Sciatic nerve (tissue), 2 donors: ENCODE measurements around the gene LLGL2. TPM values are rescaled to one million over a fixed set of nuclear protein-coding genes. Genes with fewer than 3 reads are reported as not detected.

Experiments used
- ATAC-seq: fragments of 200-7000 bp; cut with Tn5 transposase; one replicate; pipeline ENCODE4 v1.9.1; 2020; ENCODE audit warnings: mild to moderate bottlenecking, moderate library complexity
- DNase-seq: peaks from one replicate; pipeline ENCODE4 v3.0.0-alpha.2; 2020; ENCODE audit warnings: low spot score
- intact Hi-C: fragments of 100-400 bp; cut with DNase I; formaldehyde crosslinking; loops from one replicate; pipeline ENCODE4 v1.14.2; 2022
- total RNA-seq: library from RNA; stranded (reverse); fragmentation: NEBNext Ultra II Directional; extraction: Animal tissue kit (Norgen Biotek cat#: 25700); gene quantifications from one replicate; pipeline ENCODE4 v1.2.1, GENCODE V29; 2021
- donor health status: DM: no; HTN: no; CAD: no.
- donor health status: DM: no; HTN: no; CAD: no.

Gene LLGL2
- total RNA-seq, 1 donor from 2014 or later, result 11.0 TPM

GRCh38 chr17:75594499-75595283 is 69.2 kb downstream of the LLGL2 start:
- intact Hi-C loops, result no loop called here
- ATAC-seq, result no peak
- DNase-seq, result peak; percentile 57

DNA sequence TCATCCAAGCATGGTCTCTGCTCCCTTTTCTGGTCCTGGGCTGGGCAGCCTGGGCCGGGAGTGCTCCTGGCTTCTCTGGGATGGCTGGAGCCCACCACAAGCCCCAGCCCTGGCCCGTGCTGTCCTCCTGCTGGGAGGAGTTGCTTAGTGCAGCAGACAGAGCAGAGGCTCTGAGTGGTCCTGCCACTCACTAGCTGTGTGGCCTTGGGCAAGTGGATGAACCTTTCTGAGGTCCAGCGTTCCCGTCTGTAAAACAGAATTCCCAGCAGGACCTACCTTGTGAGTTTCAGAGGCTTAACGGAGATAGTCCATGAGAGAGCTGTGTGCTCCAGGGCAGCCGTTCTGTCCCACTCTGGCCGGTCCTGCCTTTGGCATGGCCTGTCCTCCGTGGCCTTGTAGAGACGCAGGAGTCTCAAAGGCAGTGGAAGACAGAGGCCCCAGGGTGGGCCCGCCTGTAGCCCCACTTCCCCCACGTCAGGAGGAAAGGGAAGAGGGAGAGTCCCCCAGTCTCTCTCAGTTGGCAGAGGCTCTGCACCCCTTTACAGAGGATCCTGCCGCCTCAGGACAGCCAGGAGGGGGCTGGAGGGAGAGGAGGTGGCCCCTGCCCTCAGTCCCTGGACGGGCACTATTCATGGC is 69.9 kb downstream of the LLGL2 start:
- intact Hi-C loops, result no loop called here
- peak; percentile 55 for DNase-seq
- no peak for ATAC-seq

DNA sequence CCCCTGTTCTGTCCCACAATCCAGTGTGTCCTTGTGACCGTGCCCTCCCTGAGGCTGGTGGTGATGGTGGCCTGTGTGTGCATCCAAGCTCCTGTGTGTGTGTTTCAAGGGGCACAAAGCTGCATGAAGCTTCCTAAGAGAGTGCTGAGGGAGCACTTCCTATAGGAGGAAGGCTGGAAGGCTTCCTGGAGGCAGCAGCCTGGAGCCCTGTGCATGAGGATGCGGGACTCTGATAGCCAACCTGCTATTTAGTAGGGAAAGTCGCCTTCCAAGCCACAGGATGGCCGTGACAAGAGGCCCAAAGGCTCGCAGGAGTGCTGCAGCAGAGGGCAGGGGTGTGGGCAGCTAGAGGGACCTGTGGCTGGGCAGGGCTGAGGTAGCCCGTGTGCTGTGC is 70.4 kb downstream of the LLGL2 start:
- intact Hi-C loops, result loop anchor here (1.0 kb wide), 1 partner anchor 83 kb away; no protein-coding TSS in a partner anchor
- DNase-seq, result no peak
- no peak for ATAC-seq

- DNase-seq (peak; percentile 54), ATAC-seq (no peak)
- intact Hi-C loops, result loop anchor here (1.0 kb wide), 1 partner anchor 83 kb away; no protein-coding TSS in a partner anchor
These were observed 71.0 kb downstream of the LLGL2 start for GRCh38 chr17:75596320-75597087.

- ATAC-seq (peak; percentile 56), DNase-seq (peak; percentile 67)
- intact Hi-C loops, result no loop called here
These were observed 75.8 kb downstream of the LLGL2 start for GRCh38 chr17:75601057-75601987.

DNA sequence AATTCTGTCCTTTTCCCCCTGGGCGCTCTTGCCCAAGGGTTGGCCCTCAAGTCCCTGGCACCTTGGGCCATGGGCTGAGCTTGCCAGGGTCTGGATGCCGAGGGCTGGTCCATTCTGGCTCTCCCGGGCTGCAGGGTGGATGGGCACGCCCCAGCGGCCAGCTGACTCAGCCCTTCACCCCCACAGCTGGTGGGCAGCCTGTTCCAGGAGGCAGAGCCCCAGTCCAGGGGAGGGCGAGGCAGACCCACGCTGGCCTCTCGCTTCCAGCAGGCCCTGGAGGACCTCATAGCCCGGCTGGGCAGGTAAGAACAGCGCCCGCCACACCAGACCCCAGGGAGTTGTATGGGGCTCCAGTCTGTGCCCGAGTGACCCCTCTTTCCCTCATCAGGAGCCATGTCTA is 77.1 kb downstream of the LLGL2 start:
- ATAC-seq, result peak; percentile 11
- intact Hi-C loops, result no loop called here

GRCh38 chr17:75603123-75603522 is 77.6 kb downstream of the LLGL2 start:
- DNase-seq, result no peak
- no peak for ATAC-seq
- intact Hi-C loops, result no loop called here

More for the DNA sequence above, 77.1 kb downstream of the LLGL2 start:
- no peak for DNase-seq

DNA sequence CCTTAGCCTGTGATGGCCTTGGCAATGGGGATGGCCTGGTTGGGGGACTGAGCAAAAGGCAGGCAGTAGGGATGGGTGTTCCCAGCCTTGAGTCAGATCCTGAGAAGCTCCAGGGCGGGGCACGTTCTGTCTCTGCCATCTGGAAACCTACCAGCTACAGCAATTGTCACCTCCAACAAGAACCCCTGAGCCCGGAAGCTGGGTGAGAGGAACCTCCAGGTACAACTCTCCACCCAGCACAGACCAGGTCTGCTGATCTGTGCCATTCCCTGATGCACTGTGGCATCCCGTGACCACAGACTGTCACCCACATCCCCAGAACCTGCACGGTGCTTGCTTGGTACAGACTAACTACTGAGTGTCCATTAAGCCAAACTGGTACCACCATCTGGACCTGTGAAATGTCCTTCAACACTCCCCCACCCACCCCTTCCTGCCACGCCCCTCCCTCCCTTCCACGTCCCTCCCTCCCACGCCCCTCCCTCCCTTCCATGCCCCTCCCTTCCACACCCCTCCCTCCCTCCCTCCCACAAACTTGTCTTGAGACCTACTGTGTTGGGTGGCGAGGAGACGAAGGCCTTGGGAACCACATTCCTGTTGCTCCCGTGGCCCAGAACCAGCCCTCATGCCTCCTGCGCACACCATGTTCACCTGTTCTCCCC is 78.7 kb downstream of the LLGL2 start:
- DNase-seq (no peak), ATAC-seq (no peak)
- intact Hi-C loops, result no loop called here

- DNase-seq, result no peak
- intact Hi-C loops, result no loop called here
- no peak for ATAC-seq
These were observed 80.3 kb downstream of the LLGL2 start for GRCh38 chr17:75605790-75606189.

DNA sequence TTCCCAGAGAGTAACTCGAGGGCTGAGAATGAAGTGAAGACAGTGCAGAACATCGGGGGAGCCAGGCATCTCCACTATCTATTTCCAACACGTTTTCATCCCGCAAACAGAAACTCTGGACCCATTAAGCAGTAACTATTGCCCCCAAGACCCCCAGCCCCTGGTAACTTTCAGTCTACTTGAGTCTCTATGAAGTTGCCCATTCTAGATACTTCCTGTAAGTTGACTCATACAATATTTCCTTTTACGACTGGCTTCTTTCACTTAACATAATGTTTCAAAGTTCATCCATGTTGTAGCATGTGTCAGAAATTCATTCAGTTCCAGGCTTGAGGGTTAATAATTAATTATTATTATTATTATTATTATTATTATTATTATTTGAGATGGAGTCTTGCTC is 81.6 kb downstream of the LLGL2 start:
- ATAC-seq (no peak), DNase-seq (no peak)
- intact Hi-C loops, result no loop called here

DNA sequence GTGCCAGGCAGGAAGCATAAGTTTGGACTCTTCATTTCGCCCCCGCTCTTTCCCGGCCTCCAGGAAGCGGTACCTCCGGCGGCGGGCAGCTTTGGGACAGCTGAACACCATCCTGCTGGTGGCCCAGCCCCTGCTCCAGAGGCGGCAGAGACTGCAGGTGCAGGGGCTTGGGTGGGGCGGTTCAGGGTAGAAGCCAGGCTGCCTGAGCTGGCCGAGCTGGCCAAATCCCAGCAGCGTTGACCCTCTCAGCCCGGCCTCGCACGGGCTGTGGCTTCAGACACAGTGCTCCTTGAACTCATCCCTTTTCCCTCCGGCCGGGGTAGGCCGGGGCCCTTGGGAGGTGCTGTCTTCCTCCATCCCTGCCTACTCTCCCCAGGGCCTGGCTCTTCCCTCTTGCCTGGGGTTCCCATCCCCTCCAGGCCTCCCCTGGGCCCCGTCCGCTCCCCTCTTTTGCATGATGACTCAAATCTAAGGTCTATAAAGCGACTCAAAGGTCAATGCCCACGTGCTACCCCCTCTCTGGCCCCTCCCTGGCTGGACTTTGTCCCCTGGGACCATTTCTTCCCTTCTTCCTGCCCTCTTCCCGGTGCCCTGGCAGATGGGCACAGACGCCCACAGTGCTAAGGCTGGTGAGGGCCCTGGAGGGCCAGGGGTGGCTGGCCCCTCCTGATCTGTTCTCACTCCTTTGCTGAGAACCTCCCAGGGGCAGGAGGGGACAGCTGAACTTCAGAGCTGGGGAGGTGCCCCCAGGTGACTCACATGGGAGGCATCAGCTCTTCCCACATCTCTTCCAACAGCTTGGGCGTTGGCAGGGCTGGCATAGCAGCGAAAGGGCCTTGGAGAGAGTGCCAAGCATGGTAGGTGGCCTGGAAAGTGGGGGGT is 84.8 kb downstream of the LLGL2 start:
- intact Hi-C loops, result no loop called here
- DNase-seq (no peak), ATAC-seq (no peak)

DNA sequence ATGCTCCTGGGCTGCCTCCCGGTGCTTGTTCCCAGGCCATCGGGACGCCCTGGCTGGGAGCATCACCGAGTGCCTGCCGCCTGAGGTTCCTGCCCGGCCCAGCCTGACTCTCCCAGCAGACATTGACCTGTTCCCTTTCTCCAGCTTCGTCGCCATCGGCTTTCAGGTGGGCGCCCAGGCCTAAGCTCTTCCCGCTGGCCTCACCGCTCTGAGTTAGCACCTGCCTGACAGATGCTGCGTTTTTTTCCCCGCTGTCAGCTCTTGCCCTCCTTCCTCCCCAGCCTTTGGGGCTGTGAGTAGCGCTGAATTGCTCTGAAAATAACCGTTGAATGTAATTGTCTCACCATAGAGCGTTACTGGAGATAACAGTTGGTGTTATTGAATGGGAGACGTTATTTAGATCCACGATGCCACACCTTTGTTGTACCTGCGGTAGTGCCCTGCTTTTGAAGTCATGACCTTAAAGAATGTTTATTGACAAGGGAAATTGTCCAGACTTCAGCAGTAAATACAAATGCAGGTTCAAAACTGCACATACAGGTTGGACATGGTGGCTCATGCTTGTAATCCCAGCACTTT is 86.4 kb downstream of the LLGL2 start:
- DNase-seq (no peak), ATAC-seq (no peak)
- intact Hi-C loops, result no loop called here

DNA sequence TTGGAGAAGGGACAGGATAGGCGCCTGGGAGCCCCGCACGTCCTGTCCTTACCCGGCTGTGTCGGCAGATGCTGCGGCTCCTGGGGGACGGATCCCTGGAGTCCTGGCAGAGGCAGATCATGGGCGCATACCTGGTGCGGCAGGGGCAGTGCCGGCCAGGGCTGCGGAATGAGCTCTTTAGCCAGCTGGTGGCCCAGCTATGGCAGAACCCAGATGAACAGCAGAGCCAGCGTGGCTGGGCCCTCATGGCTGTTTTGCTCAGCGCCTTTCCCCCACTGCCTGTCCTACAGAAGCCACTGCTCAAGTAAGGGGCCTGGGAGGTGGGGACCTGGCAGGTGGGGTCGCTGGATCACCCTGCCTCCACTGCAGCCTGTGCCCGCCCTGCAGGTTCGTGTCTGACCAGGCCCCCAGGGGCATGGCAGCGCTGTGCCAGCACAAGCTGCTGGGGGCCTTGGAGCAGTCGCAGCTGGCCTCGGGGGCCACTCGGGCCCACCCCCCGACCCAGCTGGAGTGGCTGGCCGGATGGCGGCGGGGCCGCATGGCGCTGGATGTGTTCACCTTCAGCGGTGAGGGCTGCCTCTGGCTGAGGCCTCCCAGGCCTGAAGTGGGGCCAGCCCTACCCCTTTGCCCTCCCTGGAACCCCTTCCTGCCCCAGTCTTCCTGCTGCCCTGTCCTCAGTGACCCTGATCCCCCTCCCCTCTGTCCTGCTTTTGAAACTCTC is 87.6 kb downstream of the LLGL2 start:
- no peak for ATAC-seq
- intact Hi-C loops, result no loop called here
- no peak for DNase-seq

- ATAC-seq (no peak), DNase-seq (no peak)
- intact Hi-C loops, result no loop called here
These were observed 88.5 kb downstream of the LLGL2 start for GRCh38 chr17:75614006-75614405.

DNA sequence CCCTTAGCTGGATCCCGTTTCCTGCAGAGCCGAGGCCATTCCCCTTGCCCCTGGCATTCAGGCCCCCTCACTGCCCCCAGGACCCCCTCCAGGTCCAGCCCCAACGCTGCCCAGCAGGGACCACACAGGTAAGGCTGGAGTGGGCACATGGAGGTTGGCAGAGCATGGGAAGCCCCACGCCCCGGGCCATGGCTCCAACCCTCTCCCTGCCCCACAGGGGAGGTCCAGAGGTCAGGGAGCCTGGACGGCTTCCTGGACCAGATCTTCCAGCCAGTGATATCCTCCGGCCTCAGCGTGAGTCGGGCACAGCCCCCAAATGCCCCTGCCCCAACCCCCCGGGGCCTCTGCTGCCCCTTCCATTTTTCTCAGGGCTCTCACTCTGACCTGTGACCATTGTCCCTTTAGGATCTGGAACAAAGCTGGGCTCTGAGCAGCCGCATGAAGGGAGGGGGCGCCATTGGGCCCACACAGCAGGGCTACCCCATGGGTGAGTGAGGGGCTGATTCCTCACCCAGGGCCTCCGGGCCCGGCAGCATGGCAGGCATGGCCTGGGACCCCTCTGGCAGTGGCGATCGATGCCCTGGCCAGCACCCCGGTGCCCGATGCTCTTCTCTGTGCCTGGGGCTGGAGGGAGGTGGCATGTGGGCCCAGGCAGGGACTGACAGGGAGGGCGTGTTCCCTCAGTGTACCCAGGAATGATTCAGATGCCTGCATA is 89.2 kb downstream of the LLGL2 start:
- no peak for DNase-seq
- intact Hi-C loops, result no loop called here
- ATAC-seq, result no peak

GRCh38 chr17:75615301-75615700 is 89.8 kb downstream of the LLGL2 start:
- intact Hi-C loops, result no loop called here
- ATAC-seq (no peak), DNase-seq (no peak)
